PC-9 (cell line): ENCODE data around the gene CEBPB. TPM values are rescaled to one million over a fixed set of nuclear protein-coding genes. Genes with fewer than 3 reads are reported as not detected.

ENCODE experiments used
- BruUV-seq: library from RNA; stranded (reverse); fragments of 400-500 nt; replicated peaks from 2 replicates; lab custom pipeline; 2021; lab: Mats Ljungman, UMichigan
- CTCF ChIA-PET: fragments of 300-600 bp; sonication (Branson Sonifier 250); formaldehyde crosslinking; loops from one replicate; lab custom pipeline; 2022; ENCODE audit warnings: antibody characterized with exemption; lab: Charles Lee
- POLR2A ChIA-PET: fragments of 300-600 bp; sonication (Branson Sonifier 250); formaldehyde crosslinking; loops from one replicate; lab custom pipeline; 2022; ENCODE audit warnings: antibody characterized with exemption; ENCODE audit not compliant: unreplicated experiment; lab: Charles Lee
- DNase-seq, 2 experiments: peaks; one replicate each; pipeline versions ENCODE4 v3.0.0 to v3.0.0-alpha.2; 2015 to 2022; ENCODE audit warnings: mixed read lengths in 1 of 2
- H2AFZ ChIP-seq: fragments of 200-600 bp; sonication (generic); 2 replicates; pipeline ENCODE4 v1.8.1; 2017; ENCODE audit warnings: antibody characterized with exemption
- H3F3A ChIP-seq: fragments of 200-600 bp; sonication (generic); 2 replicates; pipeline ENCODE4 v1.8.1; 2017; ENCODE audit warnings: antibody characterized with exemption, mild to moderate bottlenecking, low read depth; ENCODE audit not compliant: insufficient read depth
- H3K27ac ChIP-seq: fragments of 200-600 bp; sonication (generic); 2 replicates; pipeline ENCODE4 v1.6.1; 2016; ENCODE audit warnings: mixed run types
- H3K27me3 ChIP-seq: fragments of 200-600 bp; sonication (generic); 2 replicates; pipeline ENCODE4 v1.6.1; 2016; ENCODE audit warnings: low read depth, mixed run types; ENCODE audit not compliant: insufficient read depth
- H3K36me3 ChIP-seq: fragments of 200-600 bp; sonication (generic); 2 replicates; pipeline ENCODE4 v1.6.1; 2016; ENCODE audit warnings: low read depth, mixed run types
- H3K4me1 ChIP-seq: fragments of 200-600 bp; sonication (generic); replicated peaks from 2 replicates; pipeline ENCODE4 v1.6.1; 2016; ENCODE audit warnings: mixed run types; ENCODE audit not compliant: insufficient read depth
- H3K4me2 ChIP-seq: fragments of 200-600 bp; sonication (generic); 2 replicates; pipeline ENCODE4 v1.6.1; 2017; ENCODE audit warnings: mixed run types
- H3K4me3 ChIP-seq: fragments of 200-600 bp; sonication (generic); 2 replicates; pipeline ENCODE4 v1.6.1; 2016; ENCODE audit warnings: mixed run types
- H3K79me2 ChIP-seq: fragments of 200-600 bp; sonication (generic); 2 replicates; pipeline ENCODE4 v1.6.1; 2017; ENCODE audit warnings: low read depth, mixed run types
- H3K9me2 ChIP-seq: fragments of 200-600 bp; sonication (generic); 2 replicates; pipeline ENCODE4 v1.8.1; 2017; ENCODE audit warnings: mild to moderate bottlenecking; ENCODE audit not compliant: insufficient read depth
- H3K9me3 ChIP-seq: fragments of 200-600 bp; sonication (generic); 2 replicates; pipeline ENCODE4 v1.8.1; 2016; ENCODE audit warnings: low read depth; ENCODE audit not compliant: insufficient read depth
- H4K20me1 ChIP-seq: fragments of 200-600 bp; sonication (generic); 2 replicates; pipeline ENCODE4 v1.8.1; 2017; ENCODE audit not compliant: insufficient read depth
- CTCF ChIP-seq: fragments of 200-600 bp; sonication (generic); conservative IDR thresholded peaks from 2 replicates; pipeline ENCODE4 v1.6.1; 2017; ENCODE audit warnings: mixed run types, antibody characterized with exemption, mild to moderate bottlenecking, moderate library complexity
- EZH2 ChIP-seq: fragments of 200-600 bp; sonication (generic); IDR thresholded peaks from 2 replicates; pipeline ENCODE4 v1.8.0; 2017; ENCODE audit warnings: antibody characterized with exemption, low read depth
- intact Hi-C: fragments of 100-400 bp; cut with micrococcal nuclease; formaldehyde crosslinking; loops from one replicate; pipeline ENCODE4 v1.10.0; 2022; ENCODE audit not compliant: unreplicated experiment
- total RNA-seq: library from RNA; stranded (reverse); gene quantifications from 2 replicates; pipeline ENCODE4 v1.2.3, GENCODE V29; 2021

Gene CEBPB
- total RNA-seq, 1 experiment from 2014 or later: 112 TPM

GRCh38 chr20:50223039-50224005 lies 32.7 kb downstream of the CEBPB start:
- intact Hi-C loops: no loop called here
- H3F3A ChIP-seq: peaks cover 63% of the 10 kb centered on the region
- no peaks in the 10 kb centered on the region for H3K27me3 ChIP-seq
- no TSS peak for BruUV-seq
- H3K36me3 ChIP-seq: no peaks in the 10 kb centered on the region
- H3K4me3 ChIP-seq: no peak overlapping the region
- no peak overlapping the region for H2AFZ ChIP-seq
- no peak overlapping the region for H3K4me2 ChIP-seq
- no peaks in the 10 kb centered on the region; the same call in 1 of the 2 replicates for H3K79me2 ChIP-seq
- H4K20me1 ChIP-seq: no peaks in the 10 kb centered on the region
- peak overlapping the region; percentile 73 for H3K27ac ChIP-seq
- no peaks in the 10 kb centered on the region for H3K9me2 ChIP-seq
- peaks cover 88% of the 10 kb centered on the region for H3K4me1 ChIP-seq
- TF ChIP-seq EZH2: no peak
- TF ChIP-seq CTCF: no peak
- H3K9me3 ChIP-seq: no peaks in the 10 kb centered on the region
- CTCF ChIA-PET: interaction anchor here (0.6 kb wide), 1 partner anchor 15 kb away, joined by 14 read pairs; no protein-coding TSS in a partner anchor
- POLR2A ChIA-PET: no interaction called here
- no peak for DNase-seq

- intact Hi-C loops: no loop called here
- Histone ChIP-seq H3K4me1 (peaks cover 90% of the 10 kb centered on the region), H3F3A (peaks cover 67% of the 10 kb centered on the region), H3K27me3 (no peaks in the 10 kb centered on the region), H3K4me2 (no peak overlapping the region), H3K9me3 (no peaks in the 10 kb centered on the region), H4K20me1 (no peaks in the 10 kb centered on the region), H3K79me2 (no peaks in the 10 kb centered on the region; the same call in 1 of the 2 replicates), H3K9me2 (no peaks in the 10 kb centered on the region), H3K36me3 (no peaks in the 10 kb centered on the region), H3K4me3 (no peak overlapping the region), H3K27ac (peak overlapping the region; percentile 73), H2AFZ (no peak overlapping the region)
- DNase-seq: no peak
- TF ChIP-seq EZH2 (no peak), CTCF (no peak)
- POLR2A ChIA-PET: interaction anchor here (0.7 kb wide), 1 partner anchor 24 kb away, joined by 7 read pairs; no protein-coding TSS in a partner anchor
- CTCF ChIA-PET: interaction anchor here (0.6 kb wide), 2 partner anchors 15 to 549 kb away, joined by 4 to 14 read pairs; no protein-coding TSS in a partner anchor
- BruUV-seq: no TSS peak
Measured at GRCh38 chr20:50224052-50224451, 33.4 kb downstream of the CEBPB start.

DNA sequence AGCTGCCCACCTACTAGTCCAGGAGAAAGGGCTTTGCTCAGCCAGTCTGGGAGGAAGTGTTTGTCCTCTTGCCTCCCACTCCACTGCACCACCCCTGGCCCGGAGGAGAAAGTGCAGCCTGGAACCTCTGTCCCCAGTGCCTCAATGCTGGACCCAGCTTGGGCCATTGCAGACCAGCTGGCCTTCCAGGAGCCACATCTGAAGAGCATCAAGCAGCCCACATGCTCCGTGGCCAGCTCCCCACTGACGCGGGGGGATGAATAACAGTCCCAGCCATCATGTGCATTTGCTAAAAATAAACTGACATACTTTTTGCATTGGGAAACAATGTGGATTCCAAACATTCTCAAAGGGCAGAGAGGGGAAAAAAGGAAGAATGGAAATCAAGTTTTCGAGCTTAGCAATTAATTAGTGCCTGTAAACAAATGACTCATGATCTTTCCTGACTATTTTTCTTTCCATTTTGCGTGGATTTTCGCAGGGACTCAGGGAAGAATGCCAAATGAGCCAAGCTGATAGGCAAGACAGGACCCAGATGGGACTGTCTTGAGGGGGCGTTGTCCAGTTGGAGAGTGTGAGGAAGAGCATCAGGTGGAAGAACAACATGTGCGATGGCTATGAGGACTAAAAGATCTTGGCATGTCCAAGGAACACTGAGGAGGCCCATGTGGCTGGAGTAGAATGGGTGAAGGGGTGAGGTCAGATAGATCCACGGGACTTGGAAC lies 34.1 kb downstream of the CEBPB start:
- ChIA-PET POLR2A (interaction anchor here (0.5 to 0.7 kb wide), 2 partner anchors 25 to 61 kb away, joined by 3 to 7 read pairs; no protein-coding TSS in a partner anchor), CTCF (interaction anchor here (0.6 kb wide), 1 partner anchor 548 kb away, joined by 4 read pairs; no protein-coding TSS in a partner anchor)
- Histone ChIP-seq H3K4me3 (no peak overlapping the region), H2AFZ (no peak overlapping the region), H3K27me3 (no peaks in the 10 kb centered on the region), H3K9me3 (no peaks in the 10 kb centered on the region), H4K20me1 (no peaks in the 10 kb centered on the region), H3K4me1 (peaks cover 90% of the 10 kb centered on the region), H3K27ac (peak overlapping the region; percentile 73), H3K4me2 (peak overlapping the region; percentile 23), H3K36me3 (no peaks in the 10 kb centered on the region), H3F3A (peaks cover 69% of the 10 kb centered on the region), H3K79me2 (no peaks in the 10 kb centered on the region; the same call in 1 of the 2 replicates), H3K9me2 (no peaks in the 10 kb centered on the region)
- no TSS peak for BruUV-seq
- TF ChIP-seq EZH2 (no peak), CTCF (peak; percentile 52)
- intact Hi-C loops: no loop called here
- DNase-seq: peak in 1 of 2 experiments; percentile 72
